ENCODE data around the gene INAFM2.

GRCh38 chr15:40327457-40327856 is 4.0 kb downstream of the INAFM2 start:
- TF ChIP-seq TARDBP (IDR thresholded peaks at IDR 0.05; ENCODE audit: borderline replicate concordance) = no peak
- TF ChIP-seq SIN3A (IDR thresholded peaks at IDR 0.05; ENCODE audit: low read depth, low read length) = no peak
- TF ChIP-seq NR2C2 (IDR thresholded peaks at IDR 0.05; ENCODE audit: borderline replicate concordance, control insufficient read depth, insufficient read length, low read depth) = no peak
- TF ChIP-seq YY1 (IDR thresholded peaks at IDR 0.05; ENCODE audit: low read depth, low read length) = no peak
- TF ChIP-seq ZNF274 (IDR thresholded peaks at IDR 0.05; ENCODE audit: insufficient read depth, insufficient read length) = no peak
- no peak for TF ChIP-seq CTCF (IDR thresholded peaks at IDR 0.05 in 2 of 3, conservative IDR thresholded peaks at IDR 0.05 in 1 of 3; ENCODE audit: control insufficient read depth in 2 of 3, extremely low read depth in 1 of 3, insufficient read depth in 1 of 3, low read depth in 3 of 3, low read length in 3 of 3)
- TF ChIP-seq SP1 (IDR thresholded peaks at IDR 0.05; ENCODE audit: low read depth, low read length) = no peak
